NCI-H748 treated with DMSO at 0.1 percent for 48 hours (cell line): ENCODE results near the gene ZNF580.

Source experiments
- DNase-seq: peaks from one replicate; lab custom pipeline; 2025; lab: John Stamatoyannopoulos, UW

Gene ZNF580

DNA sequence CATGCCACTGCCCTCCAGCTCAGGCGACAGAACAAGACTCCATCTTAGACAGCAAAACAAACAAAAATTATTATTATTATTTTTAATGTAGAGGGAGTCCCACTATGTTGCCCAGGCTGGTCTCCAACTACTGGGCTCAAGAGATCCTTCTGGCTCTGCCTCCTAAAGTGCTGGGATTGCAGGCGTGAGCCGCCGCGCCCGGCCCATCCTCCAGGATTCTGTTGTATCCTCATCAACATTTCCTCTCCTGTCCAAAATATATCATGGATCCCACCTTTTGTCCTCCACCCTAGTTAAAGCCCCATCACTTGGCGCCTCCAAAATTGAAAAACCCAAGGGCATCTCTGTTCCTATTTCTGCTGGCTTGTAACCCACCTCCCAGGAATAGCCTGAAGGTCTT is 17.7 kb upstream of the ZNF580 start:
- no peak for DNase-seq

DNA sequence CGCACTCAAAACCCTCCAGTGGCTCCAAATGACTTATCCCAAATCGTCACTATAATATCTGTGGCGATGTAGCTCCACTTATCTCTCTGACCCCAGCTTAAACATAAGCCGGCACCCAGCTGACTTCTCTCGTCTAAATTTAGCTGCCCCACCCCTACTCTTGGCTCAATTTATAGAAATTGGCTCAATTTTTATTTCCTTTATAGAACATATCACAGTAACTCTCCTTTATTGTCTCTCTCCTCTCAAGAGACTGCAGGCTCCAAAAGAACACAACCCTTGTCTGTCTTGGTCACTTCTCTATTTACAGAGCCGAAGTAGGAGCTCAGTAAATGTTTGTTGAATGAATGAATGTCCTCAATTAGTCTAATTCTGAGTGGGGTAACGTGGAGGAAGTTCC is 17.2 kb upstream of the ZNF580 start:
- no peak for DNase-seq

DNA sequence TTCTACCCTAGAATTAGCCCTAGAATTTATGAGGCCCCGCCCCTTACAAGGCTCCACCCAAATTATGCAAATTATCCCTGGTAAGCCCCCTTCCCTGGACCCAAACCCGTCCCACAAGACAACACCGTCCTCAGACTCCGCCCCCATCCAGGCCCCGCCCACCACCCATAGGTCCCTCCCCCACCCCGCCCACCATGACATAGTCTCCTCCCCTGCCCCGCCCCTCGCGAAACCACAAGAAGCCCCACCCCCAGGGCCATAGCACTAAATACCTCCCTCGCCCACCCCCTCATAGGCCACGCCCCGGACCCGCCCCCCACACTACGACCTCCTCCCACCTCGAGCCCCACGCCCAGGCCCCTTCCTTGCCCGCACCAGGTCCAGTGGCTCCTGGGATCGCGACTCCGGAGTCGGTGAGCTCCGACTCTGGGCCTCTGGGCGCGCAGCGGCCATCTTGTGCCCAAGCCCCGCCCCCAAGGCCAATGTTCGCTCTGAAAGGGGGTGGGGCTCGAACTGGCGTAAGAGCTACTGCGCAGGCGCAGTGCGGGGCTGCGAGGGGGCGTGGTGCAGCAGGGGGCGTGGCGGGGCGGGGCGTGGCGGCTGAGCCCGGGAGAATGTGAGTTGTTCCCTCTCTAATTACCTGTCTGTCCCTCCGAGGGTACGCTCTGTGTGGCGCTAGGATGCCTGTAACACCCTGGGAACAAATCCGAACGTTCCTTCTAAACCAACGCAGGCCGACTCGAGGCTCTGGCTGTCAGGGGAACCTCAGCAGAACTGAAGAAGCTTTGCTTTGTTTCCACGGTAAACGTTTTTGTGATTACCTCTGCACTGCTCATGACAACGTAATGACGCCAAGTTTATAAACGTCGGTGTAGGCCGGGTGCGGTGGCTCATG is 16.4 kb upstream of the ZNF580 start, which contains the start of gene ZNF784:
Gene ZNF784, minus strand, starts transcription at position 458 of the 895 bp plus-strand sequence. Its CDS starts 5 bp downstream, at position 453.
- DNase-seq: peak; percentile 94

DNA sequence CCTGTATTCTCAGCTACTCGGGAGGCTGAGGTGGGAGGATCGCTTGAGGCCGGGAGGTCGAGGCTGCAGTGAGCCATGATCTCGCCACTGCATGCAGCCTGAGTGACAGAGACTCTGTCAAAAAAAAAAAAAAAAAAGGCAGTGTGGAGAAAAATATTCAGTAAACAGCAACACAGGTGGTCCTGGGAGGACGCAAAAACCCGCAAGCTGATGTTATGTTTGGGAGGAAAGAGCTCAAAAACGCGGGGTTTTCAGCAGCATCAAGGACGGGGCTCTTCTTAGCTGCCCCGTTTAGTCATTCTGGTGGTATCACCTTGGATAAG is 15.8 kb upstream of the ZNF580 start:
- no peak for DNase-seq

DNA sequence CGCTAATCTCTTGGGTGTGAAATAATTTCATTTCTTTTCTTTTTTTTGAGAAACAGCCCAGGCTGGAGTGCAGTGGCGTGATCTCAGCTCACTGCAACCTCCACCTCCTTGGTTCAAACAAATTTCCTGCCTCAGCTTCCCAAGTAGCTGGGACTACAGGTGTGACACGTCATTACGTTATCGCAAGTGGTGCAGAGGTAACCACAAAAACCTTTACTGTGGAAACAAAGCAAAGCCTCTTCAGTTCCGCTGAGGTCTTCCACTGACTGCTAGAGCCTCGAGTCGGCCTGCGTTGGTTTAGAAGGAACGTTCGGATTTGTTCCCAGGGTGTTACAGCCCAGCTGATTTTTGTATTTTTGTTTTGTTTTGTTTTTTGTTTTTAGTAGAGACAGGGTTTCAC is 14.5 kb upstream of the ZNF580 start:
- DNase-seq: no peak

DNA sequence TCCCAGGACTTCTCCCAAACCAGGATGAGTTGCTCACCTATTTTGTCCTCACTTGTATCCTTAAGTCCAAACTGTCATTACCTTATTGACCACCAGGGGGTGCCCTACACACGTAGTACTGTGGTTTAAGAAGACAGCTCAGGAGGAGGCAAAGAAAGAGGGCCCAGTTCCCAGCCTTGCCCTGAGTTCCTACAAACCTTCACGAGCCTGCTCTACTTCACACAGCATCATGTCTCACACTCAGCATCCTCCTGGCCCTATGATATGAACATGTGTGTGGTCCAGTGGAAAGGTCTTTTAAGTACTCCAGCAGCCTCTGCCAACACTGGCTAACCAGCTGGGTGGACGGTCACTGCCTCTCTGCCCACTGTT is 8.4 kb upstream of the ZNF580 start:
- peak; percentile 85 for DNase-seq

DNA sequence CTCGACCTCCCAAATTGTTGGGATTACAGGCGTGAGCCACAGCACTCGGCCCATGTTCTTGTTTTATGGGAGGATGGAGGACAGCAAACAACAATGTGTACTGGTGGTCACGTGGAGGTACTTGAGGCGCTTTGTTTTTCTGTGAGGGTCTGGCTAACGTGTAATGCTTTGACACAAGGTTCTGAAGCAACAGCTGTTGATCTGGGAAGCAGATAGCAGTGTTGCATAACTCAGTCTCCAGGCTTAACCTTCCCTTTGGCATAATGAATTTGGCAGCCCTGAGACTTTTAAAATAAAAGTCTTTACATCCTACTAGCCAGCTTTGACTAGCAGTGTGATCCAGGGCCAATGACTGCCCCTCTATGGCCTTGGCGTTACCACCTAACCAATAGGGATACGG is 6.9 kb upstream of the ZNF580 start:
- DNase-seq: no peak

DNA sequence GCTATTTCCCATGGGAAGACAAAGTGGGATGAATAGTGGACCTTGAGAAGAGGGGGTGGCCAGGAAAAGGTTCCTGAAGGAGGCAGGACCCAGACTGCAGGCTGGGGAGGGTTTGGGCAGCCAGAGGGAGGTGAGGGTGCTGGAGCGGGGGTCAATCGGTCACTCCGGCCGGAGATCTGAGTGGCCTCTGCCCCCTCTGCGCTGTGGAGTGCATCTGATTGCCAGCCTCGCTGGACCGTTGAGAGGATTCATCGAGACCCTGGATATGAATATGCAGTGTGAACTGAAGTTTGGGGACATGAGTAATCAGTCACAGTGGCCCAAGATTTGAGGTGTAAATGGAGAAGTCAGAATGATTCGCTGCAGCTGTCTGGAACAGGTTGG is 5.5 kb upstream of the ZNF580 start:
- no peak for DNase-seq

DNA sequence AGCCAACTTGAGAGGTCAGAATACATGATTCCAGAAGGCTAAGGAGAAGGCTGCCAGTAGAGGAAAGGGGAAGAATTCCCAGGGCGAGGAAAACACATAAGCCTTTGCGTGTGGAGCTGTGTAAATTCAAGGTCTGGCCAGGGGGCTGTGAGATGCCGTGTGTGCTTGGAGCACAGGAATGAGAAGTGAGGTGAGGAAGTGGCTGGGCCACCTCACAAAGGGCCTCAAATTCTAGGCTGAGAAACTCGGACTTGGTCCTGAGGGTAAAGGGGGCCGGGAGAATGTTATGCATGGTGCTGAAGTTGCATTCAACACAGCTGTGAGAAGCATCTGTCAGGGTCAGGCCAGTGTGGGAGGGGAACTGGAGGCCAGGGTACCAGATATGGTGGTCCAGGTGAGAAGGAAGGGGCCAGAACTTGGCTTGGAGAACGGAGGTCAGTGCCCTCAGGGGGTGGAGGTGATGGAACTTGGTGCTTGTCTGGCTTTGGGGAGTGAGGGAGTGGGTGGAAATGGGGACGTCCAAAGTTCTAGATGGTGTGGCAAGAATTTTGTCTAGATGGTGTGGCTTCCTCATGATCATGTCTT is 4.9 kb upstream of the ZNF580 start:
- DNase-seq: no peak

DNA sequence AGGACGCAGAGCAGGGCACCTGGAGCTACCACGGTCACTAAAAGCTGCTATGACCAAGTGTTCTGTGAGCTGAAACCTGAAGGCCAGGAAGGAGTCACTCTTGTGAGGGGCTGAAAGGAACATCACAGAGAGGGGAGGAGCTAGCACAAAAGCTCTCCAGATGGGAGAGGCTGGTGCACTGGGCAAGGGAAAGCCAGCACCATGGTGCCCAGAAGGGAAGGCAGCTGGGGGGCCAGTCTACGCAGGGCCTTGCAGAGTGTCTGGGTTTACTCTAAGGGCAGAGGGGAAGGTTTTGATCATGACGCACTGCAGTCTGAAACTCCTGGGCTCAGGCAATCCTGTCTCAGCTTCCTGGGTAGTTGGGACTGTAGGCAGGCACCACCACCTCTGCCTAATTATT is 4.1 kb upstream of the ZNF580 start:
- no peak for DNase-seq

DNA sequence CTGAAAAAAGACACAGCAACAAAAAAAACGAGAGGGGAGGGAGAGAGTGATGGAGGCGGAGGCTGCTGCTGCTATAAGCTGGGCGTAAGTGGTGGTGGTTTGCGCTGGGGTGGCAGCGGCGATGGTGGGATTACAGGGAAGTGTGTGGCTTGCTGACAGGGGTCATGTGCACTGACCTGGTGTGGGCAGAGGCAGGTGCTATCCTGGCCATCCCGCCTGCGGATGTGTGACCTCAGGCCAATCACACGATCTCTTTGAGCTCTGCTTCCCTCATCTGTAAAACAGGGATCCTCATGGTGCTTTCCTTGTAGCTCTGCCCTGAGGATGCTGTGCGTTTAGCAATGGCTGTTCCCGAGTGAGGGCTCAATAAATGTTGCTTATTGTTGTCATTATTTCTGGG is 3.3 kb upstream of the ZNF580 start:
- DNase-seq: no peak

DNA sequence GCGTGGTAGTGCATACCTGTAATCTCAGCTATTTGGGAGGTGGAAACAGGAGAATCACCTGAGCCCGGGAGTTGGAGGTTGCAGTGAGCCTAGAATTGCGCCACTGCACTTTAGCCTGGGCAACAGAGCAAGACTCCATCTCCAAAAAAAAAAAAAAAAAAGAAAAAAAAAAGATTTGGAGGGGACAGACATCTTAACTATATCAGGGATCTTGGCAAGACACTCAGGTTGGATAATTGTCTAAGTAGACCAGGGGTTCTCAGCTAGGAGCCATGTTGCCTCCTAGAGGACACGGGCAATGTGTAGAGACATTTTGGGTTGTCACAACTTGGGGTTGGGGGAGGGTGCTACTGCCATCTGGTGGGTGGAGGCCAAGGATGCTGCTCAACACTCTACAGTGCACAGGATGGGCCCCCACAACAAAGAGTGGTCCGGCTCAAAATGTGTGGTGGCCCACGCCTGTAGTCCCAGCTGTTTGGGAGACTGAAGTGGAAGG is 1.9 kb upstream of the ZNF580 start:
- DNase-seq: no peak

DNA sequence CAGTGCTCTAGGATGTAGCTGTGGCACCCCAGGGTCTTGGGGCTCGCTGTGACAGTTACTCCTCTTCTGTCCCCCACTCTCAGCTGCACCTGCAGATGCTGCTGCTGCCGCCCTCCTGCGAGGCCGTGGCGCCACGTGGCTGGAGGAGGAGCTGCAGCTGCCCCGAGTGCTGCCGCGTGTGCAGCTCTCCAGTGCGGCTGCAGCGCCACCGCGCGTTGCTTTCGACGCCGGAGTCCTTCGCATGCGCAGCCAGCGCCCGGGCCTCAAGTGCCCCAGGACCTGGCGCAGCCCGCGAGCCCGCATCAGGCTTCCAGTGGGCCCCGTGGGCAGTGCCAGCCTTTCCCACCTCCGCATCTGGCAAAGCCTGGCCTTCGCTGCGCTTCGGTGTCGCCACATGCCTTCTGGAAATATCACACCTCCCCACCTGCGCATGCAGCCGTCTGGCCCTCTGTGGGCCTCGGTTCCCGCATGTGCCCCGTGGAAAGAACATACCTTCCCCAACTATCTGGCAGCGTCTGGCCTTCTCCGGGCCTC is 692 bp upstream of the ZNF580 start:
- DNase-seq: peak; percentile 54

DNA sequence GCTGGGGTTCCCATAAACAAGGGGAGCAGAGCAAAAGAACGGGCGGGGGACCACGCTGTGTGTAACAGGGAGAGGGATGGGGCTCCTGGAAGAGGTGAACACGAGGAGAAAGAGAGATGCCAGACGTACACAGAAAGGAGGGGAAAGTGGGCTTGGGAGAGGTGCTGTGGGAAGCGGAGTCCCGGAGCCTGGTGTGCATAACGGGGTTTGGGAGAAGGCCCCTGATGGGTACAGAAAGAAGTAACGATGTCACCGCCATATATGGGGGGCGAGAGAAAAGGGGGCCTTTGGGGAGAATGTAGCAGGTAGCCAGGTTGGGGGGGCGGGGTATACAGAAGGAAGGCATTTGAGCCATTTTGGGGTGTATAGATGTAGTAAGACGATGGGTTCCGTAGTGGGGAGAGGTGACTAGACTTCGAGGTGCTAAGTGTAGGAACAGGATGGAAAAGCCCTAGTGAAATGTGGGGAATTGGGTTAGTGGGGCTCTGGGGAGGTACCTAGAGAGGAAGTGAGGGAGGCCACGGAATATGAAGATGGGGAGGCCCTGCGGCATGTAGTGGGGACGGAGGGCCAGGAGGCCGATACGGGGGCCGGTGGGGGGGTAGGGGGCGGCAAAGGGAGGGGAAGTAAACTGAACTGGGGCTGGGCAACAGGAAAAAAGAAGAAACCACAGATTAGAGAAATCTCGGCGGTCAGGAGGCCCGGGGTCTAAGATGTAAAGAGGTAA is 787 bp downstream of the ZNF580 start:
- DNase-seq: no peak

DNA sequence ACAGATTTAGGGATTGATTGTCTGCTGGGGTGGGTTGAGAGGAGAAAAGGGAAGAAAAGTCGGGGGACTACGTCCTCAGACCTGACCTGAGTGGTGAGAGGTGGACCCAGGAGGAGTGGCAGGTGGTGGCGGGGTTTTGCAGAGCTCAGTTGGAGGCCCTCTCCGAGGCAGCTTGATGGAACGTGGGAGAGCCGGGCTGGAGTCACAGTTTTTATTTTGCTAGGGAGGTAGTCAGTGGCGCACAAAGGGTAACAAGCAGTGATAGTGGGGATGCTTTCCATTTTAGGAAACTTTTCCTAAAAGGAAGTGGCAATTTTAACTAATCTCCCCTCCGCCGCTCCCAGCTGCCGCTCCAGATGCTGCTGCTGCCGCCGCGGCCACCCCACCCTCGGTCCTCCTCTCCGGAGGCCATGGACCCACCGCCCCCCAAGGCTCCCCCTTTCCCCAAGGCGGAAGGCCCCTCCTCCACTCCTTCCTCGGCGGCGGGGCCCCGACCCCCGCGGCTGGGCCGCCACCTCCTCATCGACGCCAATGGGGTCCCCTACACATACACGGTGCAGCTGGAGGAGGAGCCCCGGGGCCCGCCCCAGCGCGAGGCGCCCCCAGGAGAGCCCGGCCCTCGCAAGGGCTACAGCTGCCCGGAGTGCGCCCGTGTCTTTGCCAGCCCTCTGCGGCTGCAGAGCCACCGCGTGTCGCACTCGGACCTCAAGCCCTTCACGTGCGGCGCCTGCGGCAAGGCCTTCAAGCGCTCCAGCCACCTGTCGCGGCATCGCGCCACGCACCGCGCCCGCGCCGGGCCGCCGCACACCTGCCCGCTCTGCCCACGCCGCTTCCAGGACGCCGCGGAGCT is 1.6 kb downstream of the ZNF580 start:
- DNase-seq: peak; percentile 7

DNA sequence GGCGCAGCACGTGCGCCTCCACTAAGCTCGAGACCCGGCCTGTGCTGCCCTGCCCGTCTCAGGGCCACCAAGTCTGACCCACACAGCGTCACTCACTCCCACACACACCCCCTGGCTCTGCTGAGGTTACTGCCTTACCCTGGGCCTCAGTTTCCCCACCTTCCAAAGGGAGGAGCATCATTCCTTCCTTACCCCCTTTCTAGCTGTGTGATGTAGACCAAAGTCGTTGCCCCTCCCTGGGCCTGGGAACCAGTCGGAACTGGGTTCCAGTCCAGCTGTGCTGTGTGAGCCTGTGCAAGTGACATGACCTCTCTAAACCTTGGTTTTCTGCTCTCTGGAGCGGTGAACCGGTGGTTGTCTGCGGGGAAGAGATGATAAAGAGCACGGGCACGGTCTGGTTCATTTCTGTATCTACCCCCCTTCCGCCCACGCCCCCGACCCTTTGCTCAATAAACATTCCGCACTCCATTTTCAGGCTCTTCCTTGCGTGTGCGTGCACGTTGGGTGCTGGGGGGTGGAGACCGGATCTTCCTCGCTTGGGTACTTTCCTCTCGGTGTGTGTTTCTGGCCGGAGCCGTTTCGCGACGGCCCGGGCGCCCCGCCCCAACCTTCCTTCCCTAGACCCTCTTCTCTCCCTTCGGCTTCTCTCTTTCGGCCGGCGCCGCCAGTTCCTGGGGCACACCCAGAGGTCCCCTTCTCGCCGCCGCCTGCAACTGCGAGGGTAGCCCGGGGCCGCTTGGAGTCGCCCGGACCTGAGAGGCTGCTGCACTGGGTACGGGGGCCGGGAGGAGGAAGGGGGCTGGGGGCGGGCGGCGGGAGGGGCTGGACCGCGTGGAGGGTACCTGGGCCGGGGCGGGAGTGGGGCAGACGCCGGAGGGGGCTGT is 2.4 kb downstream of the ZNF580 start, which contains the start of gene ZNF581:
Gene ZNF581, plus strand, starts transcription at position 647 of the 884 bp plus-strand sequence. CDS start 923 bp downstream, outside the sequence.
- peak; percentile 65 for DNase-seq

DNA sequence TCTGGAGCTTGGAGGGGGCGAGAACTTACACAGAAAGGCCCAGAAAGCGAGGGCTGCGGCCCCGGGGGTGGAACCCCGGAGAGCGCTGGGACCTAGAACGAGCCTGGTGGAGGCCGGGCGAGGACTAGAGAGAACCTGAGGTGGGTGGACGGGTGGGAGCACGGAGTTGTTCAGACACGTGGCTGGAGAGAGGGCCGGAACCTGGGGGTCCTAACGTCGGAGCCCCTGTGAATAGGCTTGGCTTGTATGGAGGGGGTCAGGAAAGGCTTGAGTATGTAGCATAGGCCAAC is 3.0 kb downstream of the ZNF580 start:
- DNase-seq: no peak

DNA sequence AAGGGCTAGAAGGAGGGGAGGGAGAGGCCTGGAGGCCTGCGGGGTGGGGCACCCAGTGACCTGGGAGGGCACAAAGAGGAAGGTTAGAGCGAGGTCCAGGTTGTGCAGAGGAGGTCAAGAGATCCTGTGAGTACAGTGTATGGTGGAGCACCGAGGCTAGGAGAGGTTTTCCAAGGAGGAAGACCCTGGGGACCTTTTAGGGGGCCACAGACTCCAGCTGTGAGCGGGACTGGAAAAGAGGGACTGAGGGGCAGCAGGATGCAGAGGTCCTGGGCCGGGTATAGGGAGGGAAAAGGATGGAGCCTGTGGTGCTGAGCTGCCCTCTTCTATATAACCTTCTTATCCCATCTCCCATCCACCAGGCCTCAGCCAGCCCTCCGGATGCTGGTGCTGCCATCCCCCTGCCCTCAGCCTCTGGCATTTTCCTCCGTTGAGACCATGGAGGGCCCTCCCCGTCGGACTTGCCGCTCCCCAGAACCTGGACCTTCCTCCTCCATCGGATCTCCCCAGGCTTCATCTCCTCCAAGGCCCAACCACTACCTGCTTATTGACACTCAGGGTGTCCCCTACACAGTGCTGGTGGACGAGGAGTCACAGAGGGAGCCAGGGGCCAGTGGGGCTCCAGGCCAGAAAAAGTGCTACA is 3.5 kb downstream of the ZNF580 start:
- no peak for DNase-seq

DNA sequence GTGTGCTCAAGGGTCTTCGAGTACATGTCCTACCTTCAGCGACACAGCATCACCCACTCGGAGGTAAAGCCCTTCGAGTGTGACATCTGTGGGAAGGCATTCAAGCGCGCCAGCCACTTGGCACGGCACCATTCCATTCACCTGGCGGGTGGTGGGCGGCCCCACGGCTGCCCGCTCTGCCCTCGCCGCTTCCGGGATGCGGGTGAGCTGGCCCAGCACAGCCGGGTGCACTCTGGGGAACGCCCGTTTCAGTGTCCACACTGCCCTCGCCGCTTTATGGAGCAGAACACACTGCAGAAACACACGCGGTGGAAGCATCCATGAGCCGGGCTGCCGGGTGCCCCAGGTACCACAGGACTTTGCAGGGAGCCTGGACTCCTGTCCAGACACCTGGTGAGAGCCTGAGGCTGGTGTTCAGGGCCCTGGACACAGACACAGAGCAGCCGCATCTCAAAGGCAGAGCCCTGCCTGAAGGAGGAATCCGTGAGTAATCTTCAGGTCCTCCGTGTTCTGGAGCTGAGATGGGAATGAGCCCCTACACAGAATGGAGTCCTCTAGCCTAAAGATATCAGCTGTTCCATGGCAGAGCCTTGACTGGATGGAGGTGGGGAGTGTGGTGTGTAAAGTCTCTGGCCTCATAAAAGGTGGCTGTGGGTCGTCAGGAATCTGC is 4.2 kb downstream of the ZNF580 start:
- no peak for DNase-seq

DNA sequence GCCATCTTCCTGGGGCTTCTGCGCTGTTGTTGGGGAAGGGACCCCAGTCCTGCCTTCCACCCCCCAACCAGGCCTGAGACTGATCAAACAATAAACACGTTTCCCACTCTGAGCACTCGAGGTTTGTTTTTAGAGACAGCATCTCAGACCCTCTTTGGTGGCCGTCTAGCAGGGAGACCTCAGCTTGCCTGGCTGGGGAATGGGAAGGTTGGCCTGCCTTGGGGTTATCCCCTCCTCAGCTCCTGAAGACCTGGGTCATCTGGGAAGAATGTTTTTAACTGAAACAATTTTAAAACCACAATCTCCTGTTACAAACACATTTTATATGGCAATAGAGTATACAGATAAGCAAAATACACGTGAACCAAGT is 4.7 kb downstream of the ZNF580 start:
- no peak for DNase-seq
